ENCODE data around the gene CACNA1D. TPM values are rescaled to one million over a fixed set of nuclear protein-coding genes. Genes with fewer than 3 reads are reported as not detected.
A peak's percentile ranks its signal among the peaks of the same experiment; 100 is the strongest.

CACNA1D gene
- total and polyA plus RNA-seq, 2 experiments from 2014 or later: 41.0 to 159 TPM

DNA sequence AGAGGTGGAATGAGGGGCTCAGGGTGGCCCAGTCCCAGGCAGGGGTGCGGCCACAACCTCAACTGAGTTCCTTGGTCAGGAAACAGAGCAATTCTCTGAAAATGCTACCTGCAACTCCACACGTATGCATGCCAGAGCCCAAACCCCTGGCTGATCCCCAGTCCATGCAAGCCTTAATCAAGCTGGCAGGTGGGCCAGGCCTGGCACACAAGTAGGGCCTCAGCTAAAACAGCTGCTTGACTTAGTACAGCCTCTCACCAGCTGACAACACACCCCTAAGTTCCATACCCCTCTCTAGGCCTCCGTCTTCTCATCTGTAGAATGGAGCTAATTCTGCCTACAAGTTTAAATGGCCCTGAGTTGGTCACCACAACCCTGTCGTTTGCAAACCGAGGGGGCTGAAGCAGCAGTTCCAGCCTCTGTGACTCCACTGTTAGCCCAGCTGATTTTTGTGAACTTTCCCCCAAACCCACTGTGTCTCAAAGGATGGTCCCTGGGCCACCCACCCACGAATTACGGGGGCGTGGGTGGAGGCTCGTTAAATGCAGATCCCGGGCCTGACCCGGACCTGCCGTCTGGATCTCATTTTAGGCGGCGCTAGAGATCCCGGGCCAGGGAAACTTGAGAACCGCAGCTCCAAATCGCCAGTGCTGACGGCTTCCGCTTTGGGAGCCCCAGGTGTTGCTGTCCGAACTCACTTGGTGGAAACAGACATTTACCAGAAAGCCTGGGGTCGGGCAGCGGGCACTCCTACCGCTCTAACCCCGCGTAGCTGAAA lies 350.9 kb downstream of the CACNA1D start:
- H3K9me3 ChIP-seq (ENCODE audit: low read depth): no peaks in the 10 kb centered on the region
- H3K27ac ChIP-seq: peak overlapping the region; percentile 93
- H3K4me3 ChIP-seq: peak overlapping the region; percentile 53
- peaks cover 5% of the 10 kb centered on the region for H3K27me3 ChIP-seq
- H3K4me1 ChIP-seq (ENCODE audit: low read depth): peaks cover 7% of the 10 kb centered on the region
- peak; percentile 39 for TF ChIP-seq CTCF (IDR thresholded peaks at IDR 0.05; ENCODE audit: low read depth, low read length)
- DNase-seq (ENCODE audit: low read depth in 1 of 2, low spot score in 1 of 2): peak; percentile 40 to 89
- H3K36me3 ChIP-seq: no peaks in the 10 kb centered on the region

DNA sequence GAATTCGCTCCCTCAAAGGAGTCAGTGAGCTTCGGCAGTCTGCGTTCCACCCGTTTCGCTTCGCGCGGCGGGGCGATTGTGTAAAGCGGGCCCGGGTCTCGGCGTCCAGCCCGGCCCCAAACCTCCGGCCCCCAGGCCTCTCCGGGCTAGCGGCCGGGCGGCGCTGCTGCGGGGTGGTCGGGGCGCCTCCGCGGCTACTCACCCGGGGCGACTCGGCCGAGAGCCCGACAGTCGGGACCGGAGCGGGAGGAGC lies 351.4 kb downstream of the CACNA1D start:
- H3K4me1 ChIP-seq (ENCODE audit: low read depth): peaks cover 7% of the 10 kb centered on the region
- H3K27me3 ChIP-seq: peaks cover 5% of the 10 kb centered on the region
- H3K36me3 ChIP-seq: no peaks in the 10 kb centered on the region
- TF ChIP-seq CTCF (IDR thresholded peaks at IDR 0.05; ENCODE audit: low read depth, low read length): no peak
- peak overlapping the region; percentile 93 for H3K27ac ChIP-seq
- peak overlapping the region; percentile 53 for H3K4me3 ChIP-seq
- H3K9me3 ChIP-seq (ENCODE audit: low read depth): no peaks in the 10 kb centered on the region
- DNase-seq (ENCODE audit: low read depth in 1 of 2, low spot score in 1 of 2): no peak

DNA sequence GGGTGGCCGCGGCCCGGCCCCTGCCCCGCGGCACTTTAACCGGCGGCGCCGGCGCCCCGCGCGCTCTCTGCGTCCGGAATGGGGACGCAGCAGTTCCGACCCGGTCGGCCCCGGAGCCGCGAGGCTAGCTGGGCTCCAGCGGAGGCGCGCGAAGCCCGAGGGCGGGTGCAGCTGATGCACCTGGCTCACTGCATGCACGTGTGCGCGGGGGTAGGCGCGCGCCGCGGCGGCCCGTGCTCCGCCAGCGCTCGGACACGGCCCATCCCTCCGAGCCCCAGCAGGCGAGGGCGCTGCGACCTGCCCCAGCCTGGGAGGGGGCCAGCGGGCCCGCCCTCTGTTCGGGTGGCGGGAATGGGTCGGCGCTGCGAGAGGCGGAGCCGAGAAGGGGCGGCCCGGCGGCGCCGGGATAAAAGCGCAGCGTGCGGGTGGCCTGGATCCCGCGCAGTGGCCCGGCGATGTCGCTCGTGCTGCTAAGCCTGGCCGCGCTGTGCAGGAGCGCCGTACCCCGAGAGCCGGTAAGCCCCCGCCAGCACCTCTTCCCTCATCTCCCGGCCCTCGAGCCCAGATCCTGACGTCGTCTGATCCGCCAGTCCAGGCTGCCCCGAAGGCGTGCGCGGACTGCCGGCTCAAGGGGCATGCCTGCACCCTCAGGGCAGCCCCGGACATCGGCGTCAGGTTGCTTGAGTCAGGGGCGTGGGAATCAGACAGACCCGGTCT lies 351.9 kb downstream of the CACNA1D start, which contains the start of the genes CHDH and IL17RB:
TSS of gene CHDH (minus strand) at position 286 of the 717 bp plus-strand sequence. CDS start 22,411 bp downstream, outside the sequence.
TSS of gene IL17RB (plus strand) at position 435 of the 717 bp plus-strand sequence. CDS start at position 456, 21 bp downstream.
- H3K27ac ChIP-seq: peak within 1 kb of the TSS; percentile 93
- no peak for TF ChIP-seq CTCF (IDR thresholded peaks at IDR 0.05; ENCODE audit: low read depth, low read length)

GRCh38 chr3:53846851-53847155 lies 352.4 kb downstream of the CACNA1D start:
- DNase-seq (ENCODE audit: low read depth in 1 of 2, low spot score in 1 of 2): no peak
- H3K36me3 ChIP-seq: no peaks in the 10 kb centered on the region
- peaks cover 5% of the 10 kb centered on the region for H3K27me3 ChIP-seq
- no peak for TF ChIP-seq CTCF (IDR thresholded peaks at IDR 0.05; ENCODE audit: low read depth, low read length)
- H3K4me1 ChIP-seq (ENCODE audit: low read depth): peaks cover 7% of the 10 kb centered on the region
- no peaks in the 10 kb centered on the region for H3K9me3 ChIP-seq (ENCODE audit: low read depth)
- no peak overlapping the region for H3K27ac ChIP-seq
- H3K4me3 ChIP-seq: peak overlapping the region; percentile 53

More for the DNA sequence above, 351.9 kb downstream of the CACNA1D start, which contains the start of the genes CHDH and IL17RB:
- Histone ChIP-seq H3K9me3 (ENCODE audit: low read depth) (no peaks in the 10 kb centered on the region), H3K4me1 (ENCODE audit: low read depth) (peaks cover 7% of the 10 kb centered on the region), H3K27me3 (peaks cover 5% of the 10 kb centered on the region), H3K4me3 (peak within 1 kb of the TSS; percentile 53), H3K36me3 (no peaks in the 10 kb centered on the region)
- DNase-seq (ENCODE audit: low read depth in 1 of 2, low spot score in 1 of 2): peak in 1 of 2 donors; percentile 74

- Histone ChIP-seq H3K36me3 (no peaks in the 10 kb centered on the region), H3K27me3 (peaks cover 5% of the 10 kb centered on the region), H3K27ac (no peak overlapping the region), H3K9me3 (ENCODE audit: low read depth) (no peaks in the 10 kb centered on the region), H3K4me1 (ENCODE audit: low read depth) (peaks cover 5% of the 10 kb centered on the region), H3K4me3 (no peak overlapping the region)
- TF ChIP-seq CTCF (IDR thresholded peaks at IDR 0.05; ENCODE audit: low read depth, low read length): no peak
- DNase-seq (ENCODE audit: low read depth in 1 of 2, low spot score in 1 of 2): no peak
Measured at GRCh38 chr3:53849916-53850315, 355.5 kb downstream of the CACNA1D start.
